Stimulated activated CD8-positive, alpha-beta memory T cell treated with anti-CD3 and anti-CD28 coated beads, Interleukin-2, amount 100 ng/mL, for 48 hours (primary cell): ENCODE measurements around the gene CATSPERE.
A peak's percentile ranks its signal among the peaks of the same experiment; 100 is the strongest.

Source experiments
- DNase-seq, 2 donors: peaks; one replicate each; pipeline ENCODE4 v3.0.0-alpha.2; 2020; ENCODE audit warnings: low read depth in 2 of 2

The CATSPERE gene

DNA sequence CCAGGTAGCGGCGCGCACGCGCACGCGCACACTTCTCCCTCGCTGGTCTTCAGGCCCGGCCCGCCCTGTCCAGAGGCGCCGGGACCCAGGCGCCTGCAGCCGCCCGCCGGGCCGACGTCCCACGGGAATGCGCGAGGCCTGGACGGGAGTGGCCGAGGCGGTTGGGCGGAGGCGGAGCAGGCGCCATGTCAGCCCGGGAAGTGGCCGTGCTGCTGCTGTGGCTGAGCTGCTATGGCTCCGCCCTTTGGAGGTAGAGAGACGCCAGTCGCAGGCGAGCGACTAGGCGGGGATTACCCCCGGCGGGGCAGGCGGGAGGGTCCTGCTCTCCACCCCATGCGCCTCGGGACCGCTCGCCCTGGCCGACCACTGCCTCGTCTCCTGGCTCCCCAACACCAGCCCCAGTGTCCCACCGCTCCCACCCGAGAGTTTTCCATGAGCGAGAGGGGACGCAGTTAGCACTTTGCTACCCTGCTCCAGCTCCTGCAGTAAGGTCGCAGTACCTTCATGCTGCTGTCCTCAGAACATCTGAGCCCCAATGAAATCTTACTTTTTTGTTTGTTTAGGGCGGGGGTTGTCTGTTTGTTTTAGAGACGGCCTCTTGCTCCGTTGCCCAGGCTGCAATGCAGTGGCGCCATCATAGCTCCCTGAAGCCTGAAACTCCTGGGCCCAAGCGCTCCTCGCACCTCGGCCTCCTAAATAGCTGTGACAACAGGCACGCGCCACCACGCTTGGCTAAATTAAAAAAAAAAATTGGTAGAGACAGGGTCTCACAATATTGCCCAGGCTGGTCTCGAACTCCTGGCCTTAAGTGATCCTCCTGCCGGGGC lies at the start of gene CATSPERE:
Gene CATSPERE (plus strand): TSS at position 29 of the 827 bp plus-strand sequence. CDS start 157 bp downstream, at position 186.
- peak; percentile 56 to 65 for DNase-seq

DNA sequence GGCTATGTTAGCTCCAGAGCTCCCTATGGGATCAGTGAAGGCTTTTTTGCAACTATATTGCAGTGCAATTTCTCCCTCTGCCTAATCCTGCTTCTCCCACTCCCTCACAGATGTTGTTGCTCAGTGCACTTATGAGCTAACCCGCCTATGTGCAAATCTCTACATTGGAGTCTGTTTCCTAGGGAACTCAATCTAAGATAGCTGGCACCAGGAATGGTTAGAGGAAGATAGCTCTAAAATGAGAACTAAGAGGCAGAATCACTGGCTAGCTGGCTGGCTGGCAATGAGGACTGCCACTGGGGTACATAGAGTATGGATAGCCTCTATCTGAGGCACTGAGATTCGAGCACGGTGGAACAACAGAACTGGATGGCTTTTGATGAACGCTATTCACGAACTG lies 48.9 kb upstream of the CATSPERE start:
- DNase-seq, result no peak

GRCh38 chr1:244413736-244414135 lies 47.3 kb upstream of the CATSPERE start:
- no peak for DNase-seq

- DNase-seq, result no peak
These were observed 46.5 kb upstream of the CATSPERE start for GRCh38 chr1:244414543-244414942.

- DNase-seq, result no peak
These were observed 42.0 kb upstream of the CATSPERE start for GRCh38 chr1:244419024-244419423.

GRCh38 chr1:244422174-244422573 lies 38.9 kb upstream of the CATSPERE start:
- no peak for DNase-seq

DNA sequence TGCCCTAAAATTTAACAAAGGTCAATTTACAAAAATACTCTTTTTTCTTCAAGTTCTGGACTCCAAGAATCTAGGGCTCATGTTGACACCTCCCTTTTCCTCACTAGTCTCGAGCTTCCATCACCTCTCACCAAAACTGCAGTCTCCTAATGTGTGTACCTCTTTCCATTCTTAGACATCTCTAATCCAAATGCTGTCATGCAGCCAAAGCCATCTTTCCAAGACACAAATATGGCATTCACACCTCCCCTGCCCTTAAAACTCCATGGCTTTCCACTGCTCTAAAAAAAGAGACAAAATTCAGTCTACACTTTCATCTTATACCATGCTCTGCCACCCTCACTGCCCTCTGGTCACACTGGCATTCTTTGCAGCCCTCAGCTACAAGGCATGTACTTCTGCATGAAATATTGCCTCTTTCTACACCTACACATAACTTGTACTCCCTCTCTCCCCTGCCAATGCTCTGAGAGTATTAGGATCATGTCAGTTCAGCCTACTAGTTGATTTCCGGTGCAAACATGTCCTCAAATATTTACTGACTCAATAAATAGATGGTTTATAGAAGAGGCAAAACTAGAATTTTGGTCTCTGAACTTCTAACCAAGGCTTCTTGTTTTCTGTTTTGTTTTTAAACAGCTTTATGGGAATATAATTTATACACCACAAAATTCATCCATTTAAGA lies 36.3 kb upstream of the CATSPERE start:
- no peak for DNase-seq

DNA sequence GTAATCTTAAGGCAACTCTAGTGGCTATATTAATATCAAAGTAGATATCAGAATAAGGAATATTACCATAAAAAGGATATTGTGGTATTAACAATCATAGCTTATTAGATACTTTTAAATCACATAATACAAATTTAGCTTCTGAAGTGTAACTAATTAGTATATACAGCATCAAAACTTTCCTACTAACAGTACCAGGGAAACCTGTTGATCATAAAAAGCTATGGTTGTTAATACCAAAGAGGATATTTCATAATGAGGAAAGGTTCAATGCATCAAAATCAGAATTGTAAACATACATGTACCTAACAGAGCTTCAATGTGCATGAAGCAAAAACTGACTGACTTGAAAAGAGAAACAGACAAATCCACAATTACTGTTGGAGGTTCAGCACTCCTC lies 33.4 kb upstream of the CATSPERE start:
- no peak for DNase-seq

DNA sequence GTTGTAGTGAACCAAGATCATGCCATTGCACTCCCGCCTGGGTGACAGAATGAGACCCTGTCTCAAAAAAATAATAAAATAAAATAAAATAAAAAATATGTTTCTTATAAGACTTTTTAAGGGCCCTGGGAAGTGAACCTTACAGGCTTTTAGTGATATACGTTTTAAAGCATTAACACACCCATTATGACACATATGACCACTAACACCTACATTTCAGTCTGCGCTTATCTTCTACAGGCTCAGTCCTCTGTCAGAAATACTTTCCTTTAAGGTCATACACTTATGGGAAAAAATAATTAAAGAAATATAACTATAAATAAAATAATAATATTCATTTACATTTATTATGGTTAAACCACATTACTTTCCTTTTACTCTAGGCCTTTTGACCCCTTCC lies 31.3 kb upstream of the CATSPERE start:
- DNase-seq, result no peak

DNA sequence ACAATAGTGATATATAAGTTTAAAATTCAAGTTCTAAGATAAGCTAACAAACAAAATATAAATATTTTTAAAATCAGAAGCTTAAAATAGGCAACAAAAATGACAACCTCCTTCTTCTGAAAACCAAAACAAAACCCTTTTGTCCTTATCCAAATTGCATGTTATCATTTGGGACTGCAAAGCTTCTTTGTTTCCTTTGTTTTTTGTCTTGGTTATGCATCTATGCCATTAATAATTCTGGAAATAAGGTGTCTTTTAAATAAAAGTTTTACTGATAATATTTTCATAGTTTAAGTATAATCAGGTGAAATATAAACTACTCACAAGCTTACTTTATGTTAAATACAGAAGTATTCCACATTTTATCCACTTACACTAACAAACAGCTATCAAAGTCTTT lies 29.9 kb upstream of the CATSPERE start:
- no peak for DNase-seq

GRCh38 chr1:244435562-244436205 lies 25.4 kb upstream of the CATSPERE start:
- no peak for DNase-seq

GRCh38 chr1:244436336-244437085 lies 24.6 kb upstream of the CATSPERE start:
- no peak for DNase-seq

DNA sequence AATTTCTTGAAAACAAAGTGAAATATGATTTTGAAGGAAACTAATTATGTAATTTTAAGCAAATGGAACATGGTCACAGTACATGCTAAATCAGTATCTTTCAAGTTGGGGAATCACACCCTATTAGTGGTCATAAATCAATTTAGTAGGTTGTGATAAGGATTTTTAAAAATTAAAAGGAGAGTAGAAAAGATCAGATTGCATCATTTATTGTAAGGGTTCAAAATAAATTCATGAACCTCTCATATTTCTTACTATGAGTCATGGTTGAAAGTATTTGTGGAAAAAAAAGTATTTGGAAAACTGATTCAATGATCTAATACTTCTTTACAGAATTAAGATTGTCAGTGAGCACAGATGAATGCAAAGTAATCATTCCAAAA lies 24.0 kb upstream of the CATSPERE start:
- DNase-seq, result no peak

- no peak for DNase-seq
These were observed 21.6 kb upstream of the CATSPERE start for GRCh38 chr1:244439391-244440032.

- no peak for DNase-seq
These were observed 18.2 kb upstream of the CATSPERE start for GRCh38 chr1:244442850-244443249.

DNA sequence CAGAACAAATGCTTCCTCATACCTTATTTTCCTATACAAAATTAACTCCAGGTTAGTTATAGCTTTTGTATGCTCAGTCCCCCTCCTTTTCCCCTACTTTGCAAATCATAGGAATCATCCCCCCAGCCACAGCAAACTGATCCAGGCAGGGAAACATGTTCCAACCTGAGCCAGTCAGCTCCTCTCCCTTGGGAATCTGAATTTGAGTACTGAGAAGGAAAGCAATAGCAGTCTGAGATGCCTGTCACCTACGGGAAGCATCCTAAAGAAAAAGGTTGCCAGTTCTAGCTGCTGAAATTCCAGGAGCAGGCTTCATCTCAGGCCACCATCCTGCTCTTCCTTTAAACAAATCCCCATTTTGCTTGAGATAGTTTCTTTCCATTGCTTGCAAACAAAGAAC lies 16.2 kb upstream of the CATSPERE start:
- no peak for DNase-seq

- DNase-seq, result no peak
These were observed 15.5 kb upstream of the CATSPERE start for GRCh38 chr1:244445320-244446181.

DNA sequence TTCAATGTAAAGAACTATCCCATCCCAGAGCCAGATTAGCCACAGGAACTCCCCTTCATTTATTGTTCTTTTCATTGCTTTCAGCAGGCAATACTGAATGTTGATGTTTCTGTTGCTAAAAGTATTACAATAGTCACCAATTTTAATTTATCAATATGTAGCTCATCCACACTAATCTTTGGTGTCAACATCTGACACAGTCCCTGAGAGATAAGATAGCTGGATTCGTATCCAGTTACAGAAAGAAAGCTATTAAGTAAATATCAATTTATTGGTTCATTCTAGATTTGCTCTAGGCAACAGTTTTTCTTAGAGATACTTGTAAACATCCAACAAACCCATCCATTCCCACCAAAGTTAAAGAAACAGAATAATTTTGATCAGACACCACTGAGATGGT lies 14.0 kb upstream of the CATSPERE start:
- no peak for DNase-seq

DNA sequence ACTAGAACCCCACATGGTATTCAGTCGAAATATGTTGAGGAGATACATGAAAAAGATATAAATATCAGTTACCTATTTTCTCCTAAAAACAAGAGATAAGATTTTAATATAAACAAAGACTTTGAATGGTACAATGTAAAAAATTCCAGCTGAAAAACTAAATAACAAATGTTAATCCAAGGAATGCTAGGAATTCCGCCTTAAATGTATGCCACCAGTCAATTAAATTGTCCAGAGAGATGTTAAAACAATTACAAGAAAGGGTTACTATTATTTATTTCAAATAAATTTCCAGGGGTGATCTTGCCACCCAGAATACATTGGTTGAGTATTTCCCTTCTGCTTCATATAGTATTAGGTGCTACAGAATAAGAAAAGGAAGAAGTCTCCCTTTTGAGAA lies 13.5 kb upstream of the CATSPERE start:
- no peak for DNase-seq

DNA sequence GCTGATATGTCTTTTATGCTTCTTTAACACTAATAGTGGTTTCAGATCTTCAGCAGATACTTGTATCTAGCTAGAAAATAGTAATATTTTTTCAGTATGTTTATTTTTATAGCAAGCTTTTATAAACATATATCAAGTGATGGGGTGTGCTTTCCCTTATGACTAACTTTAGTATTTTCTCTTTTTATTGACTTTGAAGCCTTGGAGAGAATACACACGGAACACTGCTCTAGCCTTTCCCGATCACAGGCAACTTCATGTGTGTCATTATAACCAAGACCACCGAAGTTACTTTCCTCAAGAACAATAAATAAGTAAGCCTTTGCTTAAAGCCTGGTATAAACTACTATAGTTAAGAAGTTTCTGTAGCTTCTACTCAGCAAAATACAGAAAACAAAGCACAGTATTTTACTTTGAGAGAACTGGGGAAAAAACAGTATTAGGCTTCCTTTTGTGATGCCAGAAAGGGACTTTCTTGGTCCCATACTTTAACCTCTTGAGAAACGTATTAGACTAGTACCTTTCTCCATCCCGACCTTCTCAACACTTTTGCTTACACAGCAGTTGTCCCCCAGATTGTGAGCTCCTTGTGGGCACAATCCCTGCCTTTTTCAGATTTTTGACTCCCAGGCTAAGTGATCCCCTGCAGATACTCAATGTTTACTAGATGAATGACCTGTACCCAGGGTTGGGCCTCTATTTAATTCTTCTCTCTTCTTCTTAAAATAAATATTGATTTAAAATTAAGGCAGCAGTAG lies 12.6 kb upstream of the CATSPERE start:
- DNase-seq, result no peak
